Hepatocyte (in vitro differentiated cells): ENCODE results near the gene LIMS2. TPM values are rescaled to one million over a fixed set of nuclear protein-coding genes. Genes with fewer than 3 reads are reported as not detected.

ENCODE experiments used
- DNase-seq: peaks from one replicate; pipeline ENCODE4 v3.0.0-alpha.2; 2016; ENCODE audit warnings: low spot score
- H2AFZ ChIP-seq: fragments of 200-600 bp; sonication (generic); 2 replicates; pipeline ENCODE4 v1.6.0; 2016; ENCODE audit warnings: antibody characterized with exemption, mild to moderate bottlenecking
- H3K27ac ChIP-seq: fragments of 200-600 bp; sonication (generic); 2 replicates; pipeline ENCODE4 v1.5.1; 2016; ENCODE audit warnings: mild to moderate bottlenecking
- H3K27me3 ChIP-seq: fragments of 200-600 bp; sonication (generic); 2 replicates; pipeline ENCODE4 v1.6.1; 2016
- H3K36me3 ChIP-seq: fragments of 200-600 bp; sonication (generic); replicated peaks from 2 replicates; pipeline ENCODE4 v1.5.1; 2016; ENCODE audit warnings: low read depth; ENCODE audit not compliant: insufficient read depth
- H3K4me1 ChIP-seq: fragments of 200-600 bp; sonication (generic); 2 replicates; pipeline ENCODE4 v1.5.1; 2016; ENCODE audit warnings: mild to moderate bottlenecking, moderate library complexity; ENCODE audit not compliant: insufficient read depth
- H3K4me2 ChIP-seq: fragments of 200-600 bp; sonication (generic); 2 replicates; pipeline ENCODE4 v1.6.0; 2016
- H3K4me3 ChIP-seq: fragments of 200-600 bp; sonication (generic); 2 replicates; pipeline ENCODE4 v1.5.1; 2016; ENCODE audit warnings: mild to moderate bottlenecking
- H3K79me2 ChIP-seq: fragments of 200-600 bp; sonication (generic); 2 replicates; pipeline ENCODE4 v1.6.0; 2017; ENCODE audit warnings: mild to moderate bottlenecking
- H3K9me2 ChIP-seq: fragments of 200-600 bp; sonication (generic); replicated peaks from 2 replicates; pipeline ENCODE4 v1.6.0; 2017; ENCODE audit warnings: mild to moderate bottlenecking; ENCODE audit not compliant: insufficient read depth
- H3K9me3 ChIP-seq: fragments of 200-600 bp; sonication (generic); 2 replicates; pipeline ENCODE4 v1.5.1; 2016; ENCODE audit warnings: low read depth, mild to moderate bottlenecking
- H4K20me1 ChIP-seq: fragments of 200-600 bp; sonication (generic); 2 replicates; pipeline ENCODE4 v1.6.0; 2016; ENCODE audit warnings: mild to moderate bottlenecking; ENCODE audit not compliant: insufficient read depth, poor library complexity, severe bottlenecking
- EZH2 ChIP-seq: fragments of 200-600 bp; sonication (generic); IDR thresholded peaks from 2 replicates; pipeline ENCODE4 v1.6.1; 2016; ENCODE audit warnings: antibody characterized with exemption, mild to moderate bottlenecking, borderline replicate concordance
- EZH2phosphoT487 ChIP-seq: fragments of 200-600 bp; sonication (generic); IDR thresholded peaks from one replicate; pipeline ENCODE4 v1.6.1; 2018; ENCODE audit warnings: antibody characterized with exemption, mild to moderate bottlenecking, low read depth, moderate library complexity; ENCODE audit not compliant: unreplicated experiment, severe bottlenecking
- WGBS: methylation state at CpG from one replicate; pipeline ENCODE4 v1.1.6; 2016; ENCODE audit warnings: low lambda C conversion rate; ENCODE audit errors: missing lambda C conversion rate; 5-methylcytosine and 5-hydroxymethylcytosine counted together
- polyA plus RNA-seq: library from polyadenylated mRNA; unstranded; fragments of >200 nt; fragmentation: Nextera tagmentation; extraction: Ambion mirVana; gene quantifications from 2 replicates; pipeline ENCODE4 v1.2.1, GENCODE V29; 2016
- total RNA-seq: library from RNA; depleted of rRNA; stranded (reverse); fragments of >200 nt; gene quantifications from 2 replicates; pipeline ENCODE4 v1.2.3, GENCODE V29; 2014
- TF ChIP-seq, protein P1 (sequence below): fragments of 200-600 bp; sonication (generic); IDR thresholded peaks from 2 replicates; pipeline ENCODE4 v1.5.1; 2016; ENCODE audit warnings: antibody characterized with exemption, mild to moderate bottlenecking; ENCODE audit not compliant: poor library complexity

The LIMS2 gene
- total and polyA plus RNA-seq, 2 experiments from 2014 or later: 4.0 to 8.3 TPM

DNA sequence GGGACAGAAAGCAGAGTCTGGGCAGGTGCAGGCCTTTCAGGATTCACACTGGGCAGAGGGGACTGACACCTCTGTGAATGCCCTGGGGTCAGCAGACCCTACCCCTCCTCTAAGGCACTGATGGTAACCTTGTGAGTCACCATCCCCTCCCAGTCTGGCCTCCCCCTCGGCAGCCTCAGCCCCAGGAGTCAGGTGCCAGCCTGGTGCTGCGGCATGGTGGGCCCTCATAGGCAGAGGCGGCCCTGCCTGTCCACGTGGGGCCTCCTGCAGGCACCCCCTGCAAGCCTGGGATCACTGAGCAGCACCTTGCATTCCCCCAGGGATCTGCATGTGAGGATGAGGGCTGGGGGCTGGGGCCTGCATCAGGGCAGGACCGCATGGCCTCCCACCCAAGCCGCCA lies 34.2 kb downstream of the LIMS2 start:
- no peak overlapping the region for H3K4me2 ChIP-seq
- DNase-seq: no peak
- no peaks in the 10 kb centered on the region for H3K36me3 ChIP-seq
- no peak overlapping the region for H3K27ac ChIP-seq
- 88% methylated on average over 6 of the region's 6 CpGs for WGBS
- peaks cover 10% of the 10 kb centered on the region for H3K4me1 ChIP-seq
- no peaks in the 10 kb centered on the region for H3K9me2 ChIP-seq
- H3K27me3 ChIP-seq: no peaks in the 10 kb centered on the region
- H3K79me2 ChIP-seq: no peaks in the 10 kb centered on the region
- no peak overlapping the region for H2AFZ ChIP-seq
- no peak overlapping the region for H3K4me3 ChIP-seq
- TF ChIP-seq EZH2phosphoT487: no peak
- TF ChIP-seq, protein P1, sequence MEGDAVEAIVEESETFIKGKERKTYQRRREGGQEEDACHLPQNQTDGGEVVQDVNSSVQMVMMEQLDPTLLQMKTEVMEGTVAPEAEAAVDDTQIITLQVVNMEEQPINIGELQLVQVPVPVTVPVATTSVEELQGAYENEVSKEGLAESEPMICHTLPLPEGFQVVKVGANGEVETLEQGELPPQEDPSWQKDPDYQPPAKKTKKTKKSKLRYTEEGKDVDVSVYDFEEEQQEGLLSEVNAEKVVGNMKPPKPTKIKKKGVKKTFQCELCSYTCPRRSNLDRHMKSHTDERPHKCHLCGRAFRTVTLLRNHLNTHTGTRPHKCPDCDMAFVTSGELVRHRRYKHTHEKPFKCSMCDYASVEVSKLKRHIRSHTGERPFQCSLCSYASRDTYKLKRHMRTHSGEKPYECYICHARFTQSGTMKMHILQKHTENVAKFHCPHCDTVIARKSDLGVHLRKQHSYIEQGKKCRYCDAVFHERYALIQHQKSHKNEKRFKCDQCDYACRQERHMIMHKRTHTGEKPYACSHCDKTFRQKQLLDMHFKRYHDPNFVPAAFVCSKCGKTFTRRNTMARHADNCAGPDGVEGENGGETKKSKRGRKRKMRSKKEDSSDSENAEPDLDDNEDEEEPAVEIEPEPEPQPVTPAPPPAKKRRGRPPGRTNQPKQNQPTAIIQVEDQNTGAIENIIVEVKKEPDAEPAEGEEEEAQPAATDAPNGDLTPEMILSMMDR: no peak
- TF ChIP-seq EZH2: no peak
- no peaks in the 10 kb centered on the region for H4K20me1 ChIP-seq
- no peaks in the 10 kb centered on the region for H3K9me3 ChIP-seq

DNA sequence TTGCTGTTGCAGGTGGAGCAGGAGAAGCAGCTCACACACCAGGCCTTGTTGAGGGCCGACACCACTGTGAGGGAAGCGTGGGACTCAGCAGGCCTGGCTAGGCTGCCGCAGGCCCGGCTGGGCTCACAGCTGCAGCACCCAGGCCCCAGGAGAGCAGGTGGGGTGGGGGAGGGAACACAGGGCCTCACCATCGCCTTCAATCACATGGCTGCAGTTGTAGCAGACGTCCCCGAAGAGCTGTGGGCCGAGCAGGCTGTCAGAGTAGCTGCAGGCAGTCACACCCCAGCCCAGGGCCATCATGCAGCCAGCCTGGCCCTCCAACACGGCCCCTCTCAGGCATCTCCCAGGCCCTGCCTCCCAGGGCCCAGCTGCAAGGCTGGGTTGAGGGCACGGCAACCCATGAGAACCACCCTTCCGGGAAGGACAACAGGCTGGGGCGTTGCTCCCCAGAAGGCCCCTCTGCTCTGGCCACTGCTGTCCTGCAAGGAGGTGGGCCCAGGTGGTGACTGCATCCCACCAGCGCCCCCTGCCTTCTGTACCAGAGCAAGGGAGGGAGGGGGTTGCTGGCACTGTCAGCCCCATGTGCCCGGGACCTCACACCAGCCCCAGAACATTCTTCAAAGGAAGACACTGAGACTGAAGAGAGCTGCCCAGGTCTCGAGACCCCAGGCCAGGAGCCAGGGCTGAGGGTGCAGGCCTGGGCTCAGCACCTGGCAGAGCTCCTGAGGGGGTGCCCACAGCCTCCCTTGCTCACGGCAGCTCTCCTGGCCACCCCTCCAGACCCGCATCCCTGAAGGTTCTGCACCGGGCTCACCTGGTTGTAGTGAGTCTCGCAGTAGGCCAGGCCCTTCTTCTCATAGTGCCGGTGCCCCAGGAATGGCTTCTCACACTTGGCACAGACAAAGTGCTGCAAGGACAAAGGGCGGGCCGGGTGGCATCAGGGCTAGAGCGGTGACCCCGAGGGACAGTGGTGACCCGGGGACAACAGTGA lies 35.0 kb downstream of the LIMS2 start:
- Histone ChIP-seq H3K36me3 (no peaks in the 10 kb centered on the region), H3K27ac (no peak overlapping the region), H3K4me2 (no peak overlapping the region), H2AFZ (no peak overlapping the region), H3K79me2 (no peaks in the 10 kb centered on the region), H3K27me3 (no peaks in the 10 kb centered on the region), H4K20me1 (no peaks in the 10 kb centered on the region), H3K4me1 (peaks cover 10% of the 10 kb centered on the region), H3K9me2 (no peaks in the 10 kb centered on the region), H3K4me3 (no peak overlapping the region), H3K9me3 (no peaks in the 10 kb centered on the region)
- WGBS: 88% methylated on average over 24 of the region's 25 CpGs
- TF ChIP-seq EZH2phosphoT487: no peak
- TF ChIP-seq EZH2: no peak
- TF ChIP-seq, protein P1: peak; percentile 6
- no peak for DNase-seq

DNA sequence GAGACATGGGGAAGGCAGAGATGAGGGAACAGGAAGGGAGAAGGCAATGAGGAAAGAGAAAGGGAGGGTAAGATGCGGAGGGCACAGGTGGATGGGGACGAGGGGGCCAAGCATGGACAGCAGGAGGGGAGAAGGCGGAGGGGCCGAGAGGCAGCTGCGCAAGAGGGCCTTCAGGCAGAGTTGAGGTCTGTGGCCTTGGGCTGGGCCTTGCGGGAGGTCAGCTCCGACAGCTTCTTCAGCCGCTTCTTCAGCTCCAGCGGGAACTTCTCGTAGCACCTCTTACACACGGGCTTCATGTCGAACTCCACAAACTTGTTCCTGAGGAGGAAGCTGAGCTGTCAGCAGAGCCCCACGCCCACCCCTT lies 36.2 kb downstream of the LIMS2 start:
- Histone ChIP-seq H3K36me3 (no peaks in the 10 kb centered on the region), H3K9me3 (no peaks in the 10 kb centered on the region), H3K4me3 (no peak overlapping the region), H3K4me2 (no peak overlapping the region), H3K9me2 (no peaks in the 10 kb centered on the region), H4K20me1 (no peaks in the 10 kb centered on the region), H3K27ac (peak overlapping the region; percentile 30), H2AFZ (no peak overlapping the region), H3K27me3 (no peaks in the 10 kb centered on the region), H3K79me2 (no peaks in the 10 kb centered on the region), H3K4me1 (peaks cover 10% of the 10 kb centered on the region)
- 96% methylated on average over 11 of the region's 13 CpGs for WGBS
- no peak for DNase-seq
- TF ChIP-seq EZH2 (no peak), EZH2phosphoT487 (no peak)
- TF ChIP-seq, protein P1: no peak
